ENCODE results near the gene MICAL3. TPM values are rescaled to one million over a fixed set of nuclear protein-coding genes. Genes with fewer than 3 reads are reported as not detected.

MICAL3 gene
- total and polyA plus RNA-seq, 9 donors = 17.5 to 106 (median 81.3) TPM

GRCh38 chr22:17874231-17874905, 150.0 kb downstream of the MICAL3 start:
- no peaks in the 10 kb centered on the region for H3K36me3 ChIP-seq
- TF ChIP-seq POLR2A (IDR thresholded peaks at IDR 0.05) = no peak
- intact Hi-C loops (cut with DNase I) = no loop called here
- H3K4me1 ChIP-seq (ENCODE audit: insufficient read depth) = no peaks in the 10 kb centered on the region
- DNase-seq = peak in 1 of 5 donors; percentile 33
- H3K4me3 ChIP-seq = no peak overlapping the region
- H3K9me3 ChIP-seq = no peaks in the 10 kb centered on the region
- no peaks in the 10 kb centered on the region for H3K27me3 ChIP-seq
- WGBS, 3 donors = 89 to 93% (median 91%) methylated on average over 15 of the region's 15 CpGs
- no peak overlapping the region for H3K27ac ChIP-seq

GRCh38 chr22:17873804-17874203, 150.6 kb downstream of the MICAL3 start:
- no peaks in the 10 kb centered on the region for H3K9me3 ChIP-seq
- no peaks in the 10 kb centered on the region for H3K4me1 ChIP-seq (ENCODE audit: insufficient read depth)
- WGBS, 3 donors = 88 to 92% (median 90%) methylated on average over 10 of the region's 10 CpGs
- DNase-seq = peak in 1 of 5 donors; percentile 13
- intact Hi-C loops (cut with DNase I) = no loop called here
- no peak overlapping the region for H3K4me3 ChIP-seq
- no peak overlapping the region for H3K27ac ChIP-seq
- H3K27me3 ChIP-seq = no peaks in the 10 kb centered on the region
- TF ChIP-seq CTCF (IDR thresholded peaks at IDR 0.05) (no peak), EP300 (IDR thresholded peaks at IDR 0.05) (no peak), POLR2A (IDR thresholded peaks at IDR 0.05) (no peak)
- H3K36me3 ChIP-seq = no peaks in the 10 kb centered on the region

GRCh38 chr22:17873116-17873515, 151.2 kb downstream of the MICAL3 start:
- Histone ChIP-seq H3K9me3 (no peaks in the 10 kb centered on the region), H3K27ac (no peak overlapping the region), H3K36me3 (no peaks in the 10 kb centered on the region), H3K27me3 (no peaks in the 10 kb centered on the region), H3K4me1 (ENCODE audit: insufficient read depth) (no peaks in the 10 kb centered on the region), H3K4me3 (no peak overlapping the region)
- intact Hi-C loops (cut with DNase I) = no loop called here
- DNase-seq = peak in 1 of 5 donors; percentile 21
- TF ChIP-seq POLR2A (IDR thresholded peaks at IDR 0.05) = no peak
- TF ChIP-seq EP300 (IDR thresholded peaks at IDR 0.05) = no peak
- no peak for TF ChIP-seq CTCF (IDR thresholded peaks at IDR 0.05)
- WGBS, 3 donors = 90 to 93% (median 92%) methylated on average over 14 of the region's 14 CpGs

- Histone ChIP-seq H3K27ac (no peak overlapping the region), H3K36me3 (no peaks in the 10 kb centered on the region), H3K9me3 (no peaks in the 10 kb centered on the region), H3K4me3 (no peak overlapping the region), H3K27me3 (no peaks in the 10 kb centered on the region), H3K4me1 (ENCODE audit: insufficient read depth) (no peaks in the 10 kb centered on the region)
- no peak for DNase-seq
- 82 to 87% (median 85%) methylated on average over 7 of the region's 7 CpGs for WGBS, 3 donors
- TF ChIP-seq POLR2A (IDR thresholded peaks at IDR 0.05) (no peak), EP300 (IDR thresholded peaks at IDR 0.05) (no peak), CTCF (IDR thresholded peaks at IDR 0.05) (no peak)
- intact Hi-C loops (cut with DNase I) = no loop called here
Observed at GRCh38 chr22:17872471-17872870, 151.9 kb downstream of the MICAL3 start.

GRCh38 chr22:17871726-17872458, 152.5 kb downstream of the MICAL3 start:
- TF ChIP-seq EP300 (IDR thresholded peaks at IDR 0.05) = no peak
- TF ChIP-seq CTCF (IDR thresholded peaks at IDR 0.05) = no peak
- no peak for TF ChIP-seq POLR2A (IDR thresholded peaks at IDR 0.05)
- intact Hi-C loops (cut with DNase I) = no loop called here
- no peak for DNase-seq
- Histone ChIP-seq H3K4me1 (ENCODE audit: insufficient read depth) (no peaks in the 10 kb centered on the region), H3K9me3 (no peaks in the 10 kb centered on the region), H3K27me3 (no peaks in the 10 kb centered on the region), H3K36me3 (no peaks in the 10 kb centered on the region), H3K27ac (no peak overlapping the region), H3K4me3 (no peak overlapping the region)
- WGBS, 3 donors = 93 to 95% (median 95%) methylated on average over 32 of the region's 32 CpGs
